SKM-1 treated with dmso at 0.1 percent for 144 hours (cell line): Measurements from ENCODE around the gene KRCC1.
A peak's percentile ranks its signal among the peaks of the same experiment; 100 is the strongest.
"Not testable (repeated sequence)": the region's sequence is repeated elsewhere in the genome, so short reads cannot be mapped to it uniquely, and the experiment has no call there.

ENCODE experiments used
- DNase-seq: peaks from one replicate; lab custom pipeline; 2025; ENCODE audit not compliant: unreplicated experiment; lab: John Stamatoyannopoulos, UW

KRCC1 gene

GRCh38 chr2:88077080-88077479 lies 21.5 kb upstream of the KRCC1 start:
- no peak for DNase-seq

DNA sequence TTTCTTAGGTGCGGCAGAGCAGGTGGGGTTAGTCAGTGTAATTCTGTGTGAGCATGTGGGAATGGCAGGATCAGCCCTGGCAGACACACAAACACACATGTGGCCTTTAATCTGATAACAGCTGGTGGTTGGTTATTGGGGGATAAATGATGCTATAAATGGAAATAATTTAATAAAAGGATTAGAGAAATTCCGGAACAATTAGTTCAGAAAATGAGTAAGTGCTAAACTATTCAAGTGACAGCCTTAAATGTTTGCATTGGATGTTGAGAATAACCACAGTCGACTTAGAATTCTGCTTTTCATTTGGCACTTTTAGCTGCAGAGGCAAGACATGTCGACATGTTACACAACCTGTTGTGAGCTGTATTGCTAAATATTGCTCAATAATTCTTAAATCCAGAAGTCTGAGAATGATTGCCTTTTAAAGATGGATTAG lies 19.3 kb upstream of the KRCC1 start:
- DNase-seq, result peak; percentile 89

- DNase-seq, result no peak
These were observed 18.6 kb upstream of the KRCC1 start for GRCh38 chr2:88074150-88074549.

GRCh38 chr2:88071365-88071764 lies 15.8 kb upstream of the KRCC1 start:
- no peak for DNase-seq

- no peak for DNase-seq
These were observed 14.5 kb upstream of the KRCC1 start for GRCh38 chr2:88070055-88070454.

- no peak for DNase-seq
These were observed 13.5 kb upstream of the KRCC1 start for GRCh38 chr2:88069117-88069516.

DNA sequence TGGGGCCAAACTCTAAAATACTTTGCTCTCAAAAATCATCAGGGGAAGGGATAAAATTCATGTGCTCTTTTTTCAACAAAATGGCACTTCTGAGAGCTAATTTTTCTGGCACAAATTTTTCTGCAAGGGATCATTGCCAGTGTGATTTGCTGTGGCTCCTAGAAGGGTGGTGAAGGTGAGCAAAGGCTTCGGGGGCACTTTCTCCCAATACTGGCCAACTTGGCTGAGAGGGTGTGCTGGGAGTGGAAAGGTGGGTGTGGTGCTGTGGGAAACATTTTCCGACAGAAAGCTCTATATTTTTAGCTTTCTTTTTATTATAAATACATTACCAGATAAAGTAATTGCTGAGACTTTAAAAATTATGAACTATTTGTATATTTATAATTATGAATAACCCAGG lies 12.5 kb upstream of the KRCC1 start:
- DNase-seq, result no peak

DNA sequence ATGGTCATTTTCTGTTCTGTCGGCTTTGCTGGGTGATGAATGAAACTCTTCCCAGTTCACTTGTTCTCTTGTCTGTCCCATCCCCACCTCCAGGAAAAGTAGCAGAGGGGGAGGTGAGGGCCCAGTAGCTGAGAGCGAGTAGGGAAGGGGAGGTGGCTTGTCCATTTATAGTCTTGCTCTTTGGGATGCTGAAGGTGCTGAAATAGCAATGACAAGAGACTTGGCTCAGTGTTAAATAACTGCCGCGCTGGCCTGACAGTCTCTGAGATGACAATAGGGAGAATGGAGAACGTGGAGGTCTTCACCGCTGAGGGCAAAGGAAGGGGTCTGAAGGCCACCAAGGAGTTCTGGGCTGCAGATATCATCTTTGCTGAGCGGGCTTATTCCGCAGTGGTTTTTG lies 12.0 kb upstream of the KRCC1 start, which contains the start of gene SMYD1:
TSS of gene SMYD1 (plus strand) at position 228 of the 400 bp plus-strand sequence. CDS start at position 268, 40 bp downstream.
- no peak for DNase-seq

DNA sequence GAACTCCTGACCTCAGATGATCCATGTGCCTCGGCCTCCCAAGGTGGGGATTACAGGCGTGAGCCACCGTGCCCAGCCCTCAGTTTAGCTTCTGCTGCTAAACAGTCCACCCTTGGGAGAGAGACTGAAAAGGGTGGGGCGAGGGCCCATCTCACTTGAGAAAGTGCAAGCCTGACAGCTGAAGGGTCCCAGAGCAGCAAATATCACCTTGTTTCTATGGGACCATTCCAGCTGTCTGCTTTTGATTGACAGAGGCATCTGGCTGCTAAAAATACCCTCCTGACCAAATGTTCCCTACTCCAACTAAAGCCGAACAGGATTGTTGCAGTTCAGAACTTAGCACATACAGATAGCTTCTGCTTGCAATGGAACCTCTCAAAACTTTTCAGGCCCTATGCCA lies 11.6 kb upstream of the KRCC1 start:
- DNase-seq, result no peak

DNA sequence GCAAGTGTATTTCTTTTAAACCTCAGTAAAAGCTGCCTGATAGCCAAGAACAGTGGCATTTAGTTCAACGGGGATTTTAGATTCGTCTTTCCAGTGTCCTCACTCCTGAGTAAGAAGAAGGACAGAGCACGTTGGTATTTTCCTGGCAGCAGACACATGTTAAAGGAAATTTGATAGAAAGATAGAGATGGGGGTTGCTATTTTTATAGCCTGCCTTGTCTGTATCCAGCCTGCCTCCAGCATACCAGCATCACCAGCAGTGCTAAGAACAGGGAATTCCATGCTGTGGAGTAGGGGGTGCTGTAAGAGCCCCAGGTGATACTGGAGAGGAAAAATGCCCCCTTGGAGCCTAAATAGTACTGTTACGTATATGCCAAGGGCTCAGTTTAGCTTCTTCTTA lies 11.0 kb upstream of the KRCC1 start:
- DNase-seq, result no peak

DNA sequence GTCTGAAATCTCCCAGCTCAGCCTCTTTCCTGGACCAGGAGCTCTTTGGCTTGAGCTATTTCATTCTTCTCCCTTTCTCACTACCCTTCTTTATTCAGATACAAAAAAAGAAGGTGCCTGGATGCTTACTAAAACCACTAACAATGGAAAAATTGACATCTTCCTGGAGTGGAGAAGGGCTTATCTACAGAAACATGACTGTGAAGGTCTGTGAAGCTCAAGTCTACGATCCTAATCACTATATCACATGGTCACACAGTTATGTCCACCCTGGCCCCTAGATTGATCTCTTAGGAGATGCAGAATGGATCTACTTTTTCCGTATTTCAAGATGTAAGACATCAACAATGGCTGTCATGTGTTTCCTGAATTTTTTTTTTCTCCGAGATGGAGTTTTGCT lies 5.7 kb upstream of the KRCC1 start:
- DNase-seq, result no peak

DNA sequence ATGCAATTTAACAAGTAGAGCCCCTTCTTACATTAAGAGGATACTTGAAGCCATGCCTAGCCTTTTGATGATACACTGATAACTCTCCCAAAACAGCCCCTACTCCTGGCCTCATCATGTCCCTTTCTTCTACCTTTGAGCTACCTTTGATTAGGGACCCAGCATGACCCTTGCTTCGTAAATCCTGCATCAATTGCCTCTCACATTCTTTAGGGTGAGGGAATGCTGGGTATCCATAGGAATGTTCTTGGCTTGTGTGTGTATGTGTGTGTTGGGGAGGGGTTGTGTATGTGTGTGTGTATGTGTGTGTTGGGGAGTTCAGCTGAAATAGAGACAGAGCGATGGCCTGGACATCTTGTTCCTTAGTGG lies 5.3 kb upstream of the KRCC1 start:
- DNase-seq, result no peak

GRCh38 chr2:88059979-88060906 lies 4.7 kb upstream of the KRCC1 start:
- peak; percentile 75 for DNase-seq

- DNase-seq, result no peak
These were observed 2.6 kb upstream of the KRCC1 start for GRCh38 chr2:88058191-88058590.

DNA sequence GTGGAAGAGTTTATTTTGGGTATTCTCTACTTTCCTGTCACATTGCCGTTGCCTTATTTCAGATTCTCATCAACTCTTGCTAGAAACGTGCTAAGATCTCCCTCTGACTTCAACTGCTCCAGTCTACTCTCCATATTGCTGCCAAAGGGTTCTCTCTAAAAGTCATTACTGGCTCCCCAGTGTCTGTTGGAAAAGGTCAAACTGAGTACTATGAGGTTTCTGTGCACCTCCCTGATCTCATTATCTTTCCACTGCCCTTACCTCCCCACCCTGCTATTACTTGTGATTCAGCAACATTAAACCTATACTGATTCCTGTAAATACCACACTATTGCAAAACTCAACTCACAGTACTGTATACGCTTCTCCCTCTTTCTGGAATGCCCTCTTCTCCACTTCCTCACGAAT lies 1.9 kb upstream of the KRCC1 start:
- no peak for DNase-seq

DNA sequence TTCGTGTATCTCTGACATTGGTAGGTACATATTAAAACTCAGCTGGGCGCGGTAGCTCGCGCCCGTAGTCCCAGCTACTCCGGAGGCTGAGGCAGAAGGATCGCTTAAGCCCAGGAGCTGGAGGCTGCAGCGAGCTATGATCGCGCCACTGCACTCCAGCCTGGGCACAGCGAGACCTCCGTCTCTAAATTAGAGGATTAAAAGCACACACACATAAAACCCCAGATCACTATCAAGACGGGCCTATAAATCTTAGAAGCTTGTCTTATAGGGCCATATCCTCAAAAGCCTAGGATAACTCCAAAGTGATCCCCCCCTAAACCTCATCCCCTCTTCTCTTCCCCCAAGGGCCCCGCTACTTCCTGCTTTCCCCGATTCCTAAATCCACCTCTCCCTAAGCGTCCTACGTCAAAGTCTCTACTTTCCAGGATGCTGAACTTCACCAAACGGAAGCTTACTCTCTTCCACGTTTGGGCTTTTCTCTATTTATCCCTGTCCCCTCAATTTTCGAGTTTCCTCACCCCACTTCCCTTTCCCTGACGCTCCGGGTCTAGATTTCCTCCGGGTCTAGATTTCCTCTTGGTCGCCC lies 707 bp downstream of the KRCC1 start:
- DNase-seq, result peak; percentile 57

DNA sequence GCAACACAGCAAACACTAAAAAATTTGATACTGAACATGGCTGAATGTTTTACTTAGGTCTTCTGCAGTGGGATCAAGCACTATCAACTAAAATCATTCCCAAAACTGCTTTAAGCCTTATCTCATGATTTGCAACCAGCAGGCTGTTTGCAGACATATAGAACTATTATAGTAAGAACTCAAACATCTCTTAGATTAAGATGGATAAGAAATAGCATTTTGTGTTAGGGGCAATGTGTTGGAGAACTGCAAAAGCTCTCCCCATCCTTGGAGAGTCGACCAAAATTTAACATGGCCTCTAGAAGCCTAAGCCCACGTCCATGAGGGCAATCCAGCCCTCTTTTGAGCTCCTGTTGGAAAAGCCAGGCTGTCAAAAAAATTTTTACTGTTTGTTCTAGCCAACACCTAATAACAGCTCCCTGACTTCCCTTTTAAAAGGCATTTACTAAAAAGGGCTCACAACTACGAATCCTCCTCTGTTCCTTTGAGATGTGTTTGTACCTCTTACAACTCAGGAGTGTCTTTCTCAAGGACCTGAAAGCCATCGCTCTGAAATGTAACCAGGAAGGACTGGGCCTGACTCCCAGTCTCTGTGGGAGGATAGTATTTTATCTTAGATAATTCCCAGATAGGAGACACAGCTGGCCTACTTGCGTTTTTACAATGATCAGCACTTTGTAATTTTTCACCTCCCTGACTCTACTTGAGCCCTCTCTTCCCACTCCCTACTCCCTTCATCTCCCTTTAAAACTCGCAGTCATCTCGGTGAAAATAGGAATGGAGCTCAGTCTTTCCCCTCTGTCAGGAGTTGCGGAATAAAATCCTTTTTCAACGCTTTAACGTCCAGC lies 1.4 kb downstream of the KRCC1 start:
- DNase-seq, result no peak

GRCh38 chr2:88053296-88053695 lies 2.3 kb downstream of the KRCC1 start:
- DNase-seq, result no peak

DNA sequence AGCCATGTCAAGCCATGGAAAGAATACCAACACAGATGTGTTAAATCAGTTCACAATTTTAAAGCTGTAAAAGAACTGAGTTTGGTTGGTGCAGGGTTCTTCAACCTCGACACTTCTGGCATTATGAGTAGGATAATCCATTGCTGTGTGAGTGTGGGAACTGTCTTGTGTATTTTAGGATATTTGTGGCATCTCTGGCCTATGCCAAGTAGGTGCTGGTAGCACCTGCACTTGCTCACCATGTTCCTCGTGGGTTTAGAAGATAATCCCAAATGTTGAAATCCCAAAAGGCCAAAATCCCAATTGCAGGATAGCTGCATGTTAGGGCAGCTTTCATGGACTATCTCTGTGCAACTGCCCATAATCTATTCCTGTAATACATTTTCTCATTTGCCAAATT lies 3.8 kb downstream of the KRCC1 start:
- DNase-seq, result no peak

DNA sequence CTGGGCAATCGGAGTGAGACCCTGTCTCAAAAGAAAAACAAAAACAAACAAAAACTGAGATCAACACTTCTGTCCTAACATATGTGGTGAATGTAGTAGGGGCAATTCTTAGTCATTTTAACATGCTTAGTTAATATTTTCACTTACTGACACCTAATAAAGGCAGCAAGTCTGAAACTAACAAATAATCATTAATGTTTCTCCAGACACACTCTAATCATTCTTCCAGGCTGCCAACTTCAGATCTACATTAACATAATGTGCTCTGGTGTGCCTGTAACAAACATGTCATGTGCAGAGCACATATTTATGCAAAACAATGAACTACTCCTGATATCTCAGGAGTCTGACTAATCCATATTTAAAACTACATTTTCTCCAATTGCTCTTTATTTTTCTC lies 6.0 kb downstream of the KRCC1 start:
- no peak for DNase-seq

DNA sequence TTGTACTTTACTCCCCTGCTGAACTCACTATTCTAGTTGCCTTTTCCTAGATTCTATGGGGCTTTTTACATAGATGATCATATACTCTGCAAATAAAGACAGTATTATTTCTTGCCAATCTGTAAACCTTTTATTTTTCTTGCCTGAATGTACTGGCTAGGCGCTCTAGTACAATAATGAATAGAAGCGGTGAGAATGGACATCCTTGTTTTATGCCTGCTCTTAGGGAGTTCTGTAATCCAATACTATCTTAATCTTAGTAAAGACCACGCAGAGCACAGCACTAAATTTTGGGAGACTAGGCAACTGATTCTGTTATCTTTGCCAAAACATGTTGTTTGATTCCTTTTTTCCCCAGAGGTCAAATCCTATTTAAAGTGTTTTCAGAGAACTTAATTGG lies 7.0 kb downstream of the KRCC1 start:
- DNase-seq, result no peak

- DNase-seq, result not testable (repeated sequence)
These were observed 10.0 kb downstream of the KRCC1 start for GRCh38 chr2:88045561-88045960.
